Natural killer cell (primary cell): ENCODE measurements around the gene GRM2. TPM values are rescaled to one million over a fixed set of nuclear protein-coding genes. Genes with fewer than 3 reads are reported as not detected.

Source experiments
- ATAC-seq, 3 donors: fragments of 150-1000 bp in 2 of 3; fragments of 200-7000 bp in 1 of 3; cut with Tn5 transposase; 1 replicate in 1 of 3; 2 replicates in 2 of 3; pipeline ENCODE4 v1.10.0; 2021; ENCODE audit warnings: mild to moderate bottlenecking in 2 of 3, moderate library complexity in 2 of 3
- DNase-seq, 2 donors: peaks; one replicate each; pipeline versions ENCODE4 v3.0.0 to v3.0.0-alpha.2; 2013 to 2021; ENCODE audit warnings: mixed read lengths in 1 of 2
- H3K27ac ChIP-seq: one replicate; pipeline ENCODE4 v1.5.1; 2013; ENCODE audit warnings: mild to moderate bottlenecking, low read length
- H3K27me3 ChIP-seq: one replicate; pipeline ENCODE4 v1.6.1; 2013; ENCODE audit warnings: low read length; ENCODE audit not compliant: control insufficient read depth, insufficient read depth
- H3K36me3 ChIP-seq: one replicate; pipeline ENCODE4 v1.6.1; 2013; ENCODE audit warnings: low read length; ENCODE audit not compliant: control insufficient read depth, insufficient read depth
- H3K4me1 ChIP-seq: one replicate; pipeline ENCODE4 v1.6.1; 2013; ENCODE audit warnings: low read length; ENCODE audit not compliant: control insufficient read depth, insufficient read depth
- H3K4me3 ChIP-seq: one replicate; pipeline ENCODE4 v1.5.1; 2013; ENCODE audit warnings: low read length
- H3K9me3 ChIP-seq: one replicate; pipeline ENCODE4 v1.6.1; 2013; ENCODE audit warnings: low read length; ENCODE audit not compliant: control insufficient read depth, insufficient read depth
- H3K27ac Mint-ChIP-seq, 2 donors: one replicate each; pipeline ENCODE4 v1.8.0; 2022; ENCODE audit warnings: mild to moderate bottlenecking in 2 of 2, mixed read lengths in 2 of 2, moderate library complexity in 1 of 2
- H3K27me3 Mint-ChIP-seq, 2 donors: one replicate each; pipeline ENCODE4 v1.8.0; 2022; ENCODE audit warnings: low read depth in 2 of 2, mixed read lengths in 2 of 2
- H3K36me3 Mint-ChIP-seq: one replicate; pipeline ENCODE4 v1.8.0; 2022; ENCODE audit warnings: mixed read lengths
- H3K4me1 Mint-ChIP-seq, 2 donors: one replicate each; pipeline ENCODE4 v1.8.0; 2022; ENCODE audit warnings: mixed read lengths in 2 of 2
- H3K4me3 Mint-ChIP-seq: one replicate; pipeline ENCODE4 v1.8.0; 2022; ENCODE audit warnings: mild to moderate bottlenecking, moderate library complexity, mixed read lengths
- H3K9me3 Mint-ChIP-seq, 2 donors: one replicate each; pipeline ENCODE4 v1.8.0; 2022; ENCODE audit warnings: mixed read lengths in 2 of 2
- CTCF ChIP-seq: fragments of 200-600 bp; IDR thresholded peaks from one replicate; pipeline ENCODE4 v1.8.0; 2022; ENCODE audit warnings: antibody characterized with exemption
- WGBS: methylation state at CpG from one replicate; pipeline ENCODE4 v1.1.7; 2013; ENCODE audit warnings: missing lambda C conversion rate; ENCODE audit not compliant: insufficient coverage; 5-methylcytosine and 5-hydroxymethylcytosine counted together
- intact Hi-C: fragments of 100-400 bp; cut with micrococcal nuclease; formaldehyde crosslinking; loops from one replicate; pipeline ENCODE4 v1.14.2; 2022
- total RNA-seq, 4 donors: library from RNA; stranded (reverse); fragments of 120-200 nt in 1 of 4; gene quantifications; one replicate each; pipeline versions ENCODE4 v1.2.3 to v1.2.4, GENCODE V29; 2013 to 2022

Gene GRM2
- total RNA-seq, 3 donors from 2014 or later (not counting 1 experiment from before 2014, with no cell fraction given), result 5.6 to 8.0 (median 7.4) TPM

GRCh38 chr3:51670053-51670822 lies 36.6 kb upstream of the GRM2 start:
- H3K4me3 Mint-ChIP-seq, result peak overlapping the region; percentile 92
- ATAC-seq (no peak), DNase-seq (peak in 1 of 2 donors; percentile 73)
- intact Hi-C loops, result loop anchor here (2.0 to 5.0 kb wide), 2 partner anchors 17 to 1053 kb away; partner anchors contain the start of gene MAPKAPK3
- peak overlapping the region; percentile 85 for H3K27ac ChIP-seq
- H3K27me3 ChIP-seq, result no peaks in the 10 kb centered on the region
- no peak for TF ChIP-seq CTCF
- peaks cover 49 to 54% of the 10 kb centered on the region in 2 donors for H3K4me1 Mint-ChIP-seq
- 44% methylated on average over 12 of the region's 15 CpGs for WGBS
- peaks cover 4% of the 10 kb centered on the region for H3K36me3 ChIP-seq
- no peaks in the 10 kb centered on the region for H3K9me3 ChIP-seq
- H3K27me3 Mint-ChIP-seq, result no peaks in the 10 kb centered on the region
- peak overlapping the region; percentile 87 to 98 for H3K27ac Mint-ChIP-seq
- peaks cover 51% of the 10 kb centered on the region for H3K4me1 ChIP-seq
- no peaks in the 10 kb centered on the region for H3K9me3 Mint-ChIP-seq
- H3K36me3 Mint-ChIP-seq, result peaks cover under 1% of the 10 kb centered on the region
- H3K4me3 ChIP-seq, result peak overlapping the region; percentile 47

GRCh38 chr3:51670823-51671733 lies 35.8 kb upstream of the GRM2 start, which contains the start of gene TEX264:
TEX264 (plus strand) TSS chr3:51671252; CDS start chr3:51674305, 3,053 bp downstream.
- Mint-ChIP-seq H3K36me3 (peaks cover 7% of the 10 kb centered on the region), H3K4me1 (peaks cover 57 to 62% of the 10 kb centered on the region in 2 donors), H3K4me3 (peak within 1 kb of the TSS; percentile 92), H3K9me3 (no peaks in the 10 kb centered on the region), H3K27ac (peak within 1 kb of the TSS; percentile 87 to 98), H3K27me3 (no peaks in the 10 kb centered on the region)
- ATAC-seq (peak; percentile 69 to 89 (median 78)), DNase-seq (peak; percentile 86 to 100)
- Histone ChIP-seq H3K4me3 (peak within 1 kb of the TSS; percentile 86), H3K27me3 (no peaks in the 10 kb centered on the region), H3K36me3 (peaks cover 6% of the 10 kb centered on the region), H3K27ac (peak within 1 kb of the TSS; percentile 85), H3K9me3 (no peaks in the 10 kb centered on the region), H3K4me1 (peaks cover 58% of the 10 kb centered on the region)
- WGBS, result under 1% methylated on average over 81 of the region's 81 CpGs
- TF ChIP-seq CTCF, result no peak
- intact Hi-C loops, result loop anchor here (1.0 to 5.0 kb wide), 3 partner anchors 11 to 1054 kb away; partner anchors contain the start of gene MAPKAPK3

- peaks cover 61 to 66% of the 10 kb centered on the region in 2 donors for H3K4me1 Mint-ChIP-seq
- intact Hi-C loops, result loop anchor here (1.0 to 5.0 kb wide), 3 partner anchors 10 to 1055 kb away; partner anchors contain the start of gene MAPKAPK3
- ATAC-seq (peak; percentile 38 to 51 (median 38)), DNase-seq (peak in 1 of 2 donors; percentile 68)
- H3K9me3 Mint-ChIP-seq, result no peaks in the 10 kb centered on the region
- peak overlapping the region; percentile 84 for H3K27ac ChIP-seq
- no peaks in the 10 kb centered on the region for H3K27me3 Mint-ChIP-seq
- peaks cover 9% of the 10 kb centered on the region for H3K36me3 ChIP-seq
- H3K4me1 ChIP-seq, result peaks cover 58% of the 10 kb centered on the region
- H3K4me3 Mint-ChIP-seq, result peak overlapping the region; percentile 92
- H3K27ac Mint-ChIP-seq, result peak overlapping the region; percentile 87 to 98
- no peaks in the 10 kb centered on the region for H3K27me3 ChIP-seq
- H3K4me3 ChIP-seq, result peak overlapping the region; percentile 86
- WGBS, result 8% methylated on average over 38 of the region's 40 CpGs
- no peak for TF ChIP-seq CTCF
- peaks cover 7% of the 10 kb centered on the region for H3K36me3 Mint-ChIP-seq
- no peaks in the 10 kb centered on the region for H3K9me3 ChIP-seq
Observed at GRCh38 chr3:51671734-51672475, 35.0 kb upstream of the GRM2 start.
